Fibroblast of skin of back (primary cell): Measurements from ENCODE around the gene TRAP1. TPM values are rescaled to one million over a fixed set of nuclear protein-coding genes. Genes with fewer than 3 reads are reported as not detected.

Source experiments
- DNase-seq: peaks from one replicate; pipeline ENCODE4 v3.0.0-alpha.2; 2013
- polyA plus RNA-seq, 2 experiments: library from polyadenylated mRNA; unstranded; fragments of 120-200 nt; gene quantifications; one replicate each; pipeline ENCODE4 v1.2.1, GENCODE V29; 2013; ENCODE audit not compliant: insufficient read length in 2 of 2

TRAP1 gene
- polyA plus RNA-seq (2013, experiment 1 of 2; ENCODE audit: insufficient read length): 61.5 TPM
- 55.9 TPM for polyA plus RNA-seq (2013, experiment 2 of 2; ENCODE audit: insufficient read length)

- peak; percentile 79 for DNase-seq
Measured at GRCh38 chr16:3717235-3718018, at the start of gene TRAP1. TSS of gene TRAP1 (minus strand) at chr16:3717524. CDS start at chr16:3717508, 16 bp downstream.

- no peak for DNase-seq
Measured at GRCh38 chr16:3766177-3766576, 48.9 kb upstream of the TRAP1 start.

GRCh38 chr16:3764409-3764808, 47.1 kb upstream of the TRAP1 start:
- DNase-seq: no peak

GRCh38 chr16:3762107-3762750, 44.9 kb upstream of the TRAP1 start:
- no peak for DNase-seq

GRCh38 chr16:3761375-3762106, 44.2 kb upstream of the TRAP1 start:
- no peak for DNase-seq

- no peak for DNase-seq
Measured at GRCh38 chr16:3760518-3760917, 43.2 kb upstream of the TRAP1 start.

- DNase-seq: no peak
Measured at GRCh38 chr16:3759736-3760135, 42.4 kb upstream of the TRAP1 start.

GRCh38 chr16:3756113-3756512, 38.8 kb upstream of the TRAP1 start:
- DNase-seq: no peak

- no peak for DNase-seq
Measured at GRCh38 chr16:3755249-3755648, 37.9 kb upstream of the TRAP1 start.

GRCh38 chr16:3754772-3755171, 37.4 kb upstream of the TRAP1 start:
- no peak for DNase-seq

- DNase-seq: peak; percentile 64
Measured at GRCh38 chr16:3754081-3754703, 36.9 kb upstream of the TRAP1 start.

GRCh38 chr16:3752984-3753383, 35.7 kb upstream of the TRAP1 start:
- no peak for DNase-seq

- DNase-seq: no peak
Measured at GRCh38 chr16:3751878-3752277, 34.6 kb upstream of the TRAP1 start.

GRCh38 chr16:3748307-3748706, 31.0 kb upstream of the TRAP1 start:
- no peak for DNase-seq

GRCh38 chr16:3745751-3746355, 28.5 kb upstream of the TRAP1 start:
- DNase-seq: peak; percentile 46

- DNase-seq: no peak
Measured at GRCh38 chr16:3744018-3744417, 26.7 kb upstream of the TRAP1 start.

- DNase-seq: no peak
Measured at GRCh38 chr16:3740934-3741333, 23.6 kb upstream of the TRAP1 start.

- DNase-seq: no peak
Measured at GRCh38 chr16:3740186-3740585, 22.9 kb upstream of the TRAP1 start.

- DNase-seq: no peak
Measured at GRCh38 chr16:3739636-3740035, 22.3 kb upstream of the TRAP1 start.

GRCh38 chr16:3738541-3738940, 21.2 kb upstream of the TRAP1 start:
- DNase-seq: no peak

GRCh38 chr16:3738128-3738527, 20.8 kb upstream of the TRAP1 start:
- no peak for DNase-seq

- no peak for DNase-seq
Measured at GRCh38 chr16:3737181-3737580, 19.9 kb upstream of the TRAP1 start.
